DOHH2 (cell line): ENCODE measurements around the gene RHOT2.

ENCODE experiments used
- H3F3A ChIP-seq: fragments of 200-600 bp; sonication (generic), shearing (Covaris generic); 2 replicates; pipeline ENCODE4 v1.6.0; 2016; ENCODE audit warnings: antibody characterized with exemption, mild to moderate bottlenecking; ENCODE audit not compliant: control insufficient read depth, insufficient read depth
- H3K27ac ChIP-seq: fragments of 200-600 bp; sonication (generic); 2 replicates; pipeline ENCODE4 v1.5.1; 2014; ENCODE audit warnings: low read depth, mild to moderate bottlenecking, low read length, moderate library complexity
- H3K27me3 ChIP-seq: fragments of 200-600 bp; sonication (generic); 2 replicates; pipeline ENCODE4 v1.6.1; 2014; ENCODE audit warnings: mild to moderate bottlenecking, low read length, mixed read lengths; ENCODE audit not compliant: control insufficient read depth
- H3K36me3 ChIP-seq: fragments of 200-600 bp; sonication (generic); 2 replicates; pipeline ENCODE4 v1.6.1; 2014; ENCODE audit warnings: mild to moderate bottlenecking, low read length, moderate library complexity, mixed read lengths; ENCODE audit not compliant: control insufficient read depth
- H3K4me1 ChIP-seq: fragments of 200-600 bp; sonication (generic); 2 replicates; pipeline ENCODE4 v1.6.1; 2014; ENCODE audit warnings: mild to moderate bottlenecking, low read length, mixed read lengths; ENCODE audit not compliant: control insufficient read depth
- H3K4me2 ChIP-seq: fragments of 200-600 bp; sonication (generic); 2 replicates; pipeline ENCODE4 v1.6.0; 2014; ENCODE audit warnings: mild to moderate bottlenecking, low read length, moderate library complexity
- H3K4me3 ChIP-seq: fragments of 200-600 bp; sonication (generic); 2 replicates; pipeline ENCODE4 v1.5.1; 2014; ENCODE audit warnings: mild to moderate bottlenecking, low read length, mixed read lengths
- H3K79me2 ChIP-seq: fragments of 200-600 bp; sonication (generic); 2 replicates; pipeline ENCODE4 v1.6.1; 2014; ENCODE audit warnings: mild to moderate bottlenecking, low read length, mixed read lengths; ENCODE audit not compliant: control insufficient read depth
- H3K9me2 ChIP-seq: fragments of 200-600 bp; sonication (generic); replicated peaks from 2 replicates; pipeline ENCODE4 v1.6.1; 2014; ENCODE audit warnings: mild to moderate bottlenecking, low read length, mixed read lengths; ENCODE audit not compliant: control insufficient read depth
- H3K9me3 ChIP-seq: fragments of 200-600 bp; sonication (generic); 2 replicates; pipeline ENCODE4 v1.6.1; 2014; ENCODE audit warnings: antibody characterized with exemption, low read length, mixed read lengths; ENCODE audit not compliant: control insufficient read depth, insufficient read depth
- H4K20me1 ChIP-seq: fragments of 200-600 bp; sonication (generic); 2 replicates; pipeline ENCODE4 v1.6.0; 2014; ENCODE audit warnings: low read depth, mild to moderate bottlenecking, antibody characterized with exemption, low read length, moderate library complexity; ENCODE audit not compliant: control insufficient read depth, insufficient read depth
- EZH2phosphoT487 ChIP-seq: fragments of 200-600 bp; sonication (generic); IDR thresholded peaks from 2 replicates; pipeline ENCODE4 v1.6.1; 2017; ENCODE audit warnings: borderline replicate concordance, mild to moderate bottlenecking, antibody characterized with exemption, low read length, moderate library complexity, mixed read lengths
- TF ChIP-seq, protein P1 (sequence below): fragments of 200-600 bp; sonication (generic); IDR thresholded peaks from one replicate; pipeline ENCODE4 v1.5.1; 2014; ENCODE audit warnings: antibody characterized with exemption, mild to moderate bottlenecking, low read depth, low read length; ENCODE audit not compliant: poor library complexity, severe bottlenecking

The RHOT2 gene

DNA sequence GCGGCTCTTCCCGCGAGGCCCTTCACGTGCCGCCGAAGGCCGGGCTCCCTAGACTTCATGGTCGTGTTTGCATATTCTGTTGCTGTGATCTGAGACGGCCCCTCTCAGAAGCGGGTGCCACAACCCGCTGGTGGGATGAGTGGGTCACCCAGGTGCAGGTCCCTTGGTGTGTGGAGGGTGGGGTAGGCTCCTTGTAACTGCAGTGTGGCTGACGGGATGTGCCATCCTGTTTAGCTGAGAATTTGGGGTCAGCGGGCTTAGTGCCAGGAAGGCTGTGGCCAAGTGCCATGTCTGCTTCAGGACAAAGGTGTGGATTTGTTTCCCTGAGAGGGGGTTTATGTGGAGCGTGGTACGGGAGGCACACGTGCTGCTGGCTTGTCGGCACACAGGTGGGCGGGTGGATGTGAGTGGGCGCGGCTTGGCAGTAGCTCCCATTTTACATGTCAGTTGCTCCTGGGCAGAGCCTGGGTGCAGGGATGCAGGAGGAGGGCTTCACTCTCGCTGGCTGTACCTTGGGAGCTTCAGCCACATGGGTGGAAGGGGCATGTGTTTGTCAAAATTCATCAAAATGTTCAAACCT is 46.3 kb upstream of the RHOT2 start:
- Histone ChIP-seq H3K4me2 (no peak overlapping the region), H3K27ac (no peak overlapping the region), H3K79me2 (no peaks in the 10 kb centered on the region), H3K9me2 (no peaks in the 10 kb centered on the region), H4K20me1 (no peaks in the 10 kb centered on the region), H3K36me3 (no peaks in the 10 kb centered on the region), H3K27me3 (no peaks in the 10 kb centered on the region), H3K4me3 (no peak overlapping the region), H3K4me1 (no peaks in the 10 kb centered on the region), H3K9me3 (no peaks in the 10 kb centered on the region), H3F3A (no peaks in the 10 kb centered on the region)
- no peak for TF ChIP-seq EZH2phosphoT487
- TF ChIP-seq, protein P1, sequence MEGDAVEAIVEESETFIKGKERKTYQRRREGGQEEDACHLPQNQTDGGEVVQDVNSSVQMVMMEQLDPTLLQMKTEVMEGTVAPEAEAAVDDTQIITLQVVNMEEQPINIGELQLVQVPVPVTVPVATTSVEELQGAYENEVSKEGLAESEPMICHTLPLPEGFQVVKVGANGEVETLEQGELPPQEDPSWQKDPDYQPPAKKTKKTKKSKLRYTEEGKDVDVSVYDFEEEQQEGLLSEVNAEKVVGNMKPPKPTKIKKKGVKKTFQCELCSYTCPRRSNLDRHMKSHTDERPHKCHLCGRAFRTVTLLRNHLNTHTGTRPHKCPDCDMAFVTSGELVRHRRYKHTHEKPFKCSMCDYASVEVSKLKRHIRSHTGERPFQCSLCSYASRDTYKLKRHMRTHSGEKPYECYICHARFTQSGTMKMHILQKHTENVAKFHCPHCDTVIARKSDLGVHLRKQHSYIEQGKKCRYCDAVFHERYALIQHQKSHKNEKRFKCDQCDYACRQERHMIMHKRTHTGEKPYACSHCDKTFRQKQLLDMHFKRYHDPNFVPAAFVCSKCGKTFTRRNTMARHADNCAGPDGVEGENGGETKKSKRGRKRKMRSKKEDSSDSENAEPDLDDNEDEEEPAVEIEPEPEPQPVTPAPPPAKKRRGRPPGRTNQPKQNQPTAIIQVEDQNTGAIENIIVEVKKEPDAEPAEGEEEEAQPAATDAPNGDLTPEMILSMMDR = no peak

- H3K4me1 ChIP-seq = no peaks in the 10 kb centered on the region
- H3K79me2 ChIP-seq = no peaks in the 10 kb centered on the region
- no peaks in the 10 kb centered on the region for H3F3A ChIP-seq
- no peaks in the 10 kb centered on the region for H3K9me3 ChIP-seq
- no peaks in the 10 kb centered on the region for H3K36me3 ChIP-seq
- H3K27ac ChIP-seq = no peak overlapping the region
- H3K4me2 ChIP-seq = no peak overlapping the region
- no peaks in the 10 kb centered on the region for H3K27me3 ChIP-seq
- H3K9me2 ChIP-seq = no peaks in the 10 kb centered on the region
- TF ChIP-seq EZH2phosphoT487 = no peak
- TF ChIP-seq, protein P1 = no peak
- no peaks in the 10 kb centered on the region for H4K20me1 ChIP-seq
- no peak overlapping the region for H3K4me3 ChIP-seq
Observed at GRCh38 chr16:622920-623280, 45.0 kb upstream of the RHOT2 start.

- Histone ChIP-seq H3F3A (no peaks in the 10 kb centered on the region), H3K9me3 (no peaks in the 10 kb centered on the region), H3K79me2 (no peaks in the 10 kb centered on the region), H3K9me2 (no peaks in the 10 kb centered on the region), H3K27ac (no peak overlapping the region), H3K27me3 (no peaks in the 10 kb centered on the region), H4K20me1 (no peaks in the 10 kb centered on the region), H3K4me3 (no peak overlapping the region), H3K4me2 (no peak overlapping the region), H3K36me3 (no peaks in the 10 kb centered on the region), H3K4me1 (no peaks in the 10 kb centered on the region)
- no peak for TF ChIP-seq EZH2phosphoT487
- TF ChIP-seq, protein P1 = no peak
Observed at GRCh38 chr16:624526-625070, 43.3 kb upstream of the RHOT2 start.
